UCSD-AML1 (cell line): Measurements from ENCODE around the gene PDE6C.

ENCODE experiments used
- DNase-seq: peaks from one replicate; lab custom pipeline; 2025; ENCODE audit not compliant: unreplicated experiment; lab: John Stamatoyannopoulos, UW

PDE6C gene

GRCh38 chr10:93612311-93612710, at the start of gene PDE6C:
PDE6C (plus strand) TSS chr10:93612537; CDS start chr10:93612726, 189 bp downstream.
- DNase-seq: no peak

GRCh38 chr10:93565446-93565845, 46.9 kb upstream of the PDE6C start:
- DNase-seq: peak; percentile 16

- DNase-seq: peak; percentile 23
Measured at GRCh38 chr10:93566435-93567276, 45.7 kb upstream of the PDE6C start, which contains the start of gene FFAR4. FFAR4 (plus strand) TSS chr10:93566665; CDS start chr10:93566721, 56 bp downstream.

GRCh38 chr10:93567277-93568104, 44.8 kb upstream of the PDE6C start:
- no peak for DNase-seq

- DNase-seq: no peak
Measured at GRCh38 chr10:93568105-93568390, 44.3 kb upstream of the PDE6C start.

GRCh38 chr10:93570383-93570782, 42.0 kb upstream of the PDE6C start:
- no peak for DNase-seq

GRCh38 chr10:93572606-93573005, 39.7 kb upstream of the PDE6C start:
- DNase-seq: no peak

GRCh38 chr10:93573051-93573909, 39.1 kb upstream of the PDE6C start:
- peak; percentile 65 for DNase-seq

GRCh38 chr10:93573924-93574323, 38.4 kb upstream of the PDE6C start:
- DNase-seq: no peak

- no peak for DNase-seq
Measured at GRCh38 chr10:93576888-93577287, 35.4 kb upstream of the PDE6C start.

GRCh38 chr10:93577565-93577964, 34.8 kb upstream of the PDE6C start:
- no peak for DNase-seq

- no peak for DNase-seq
Measured at GRCh38 chr10:93579089-93579488, 33.2 kb upstream of the PDE6C start.

- DNase-seq: no peak
Measured at GRCh38 chr10:93579985-93580711, 32.2 kb upstream of the PDE6C start.

- DNase-seq: no peak
Measured at GRCh38 chr10:93580828-93581227, 31.5 kb upstream of the PDE6C start.

GRCh38 chr10:93584445-93584844, 27.9 kb upstream of the PDE6C start:
- DNase-seq: no peak

- DNase-seq: no peak
Measured at GRCh38 chr10:93589648-93590562, 22.4 kb upstream of the PDE6C start.

- DNase-seq: no peak
Measured at GRCh38 chr10:93590638-93591037, 21.7 kb upstream of the PDE6C start.

- DNase-seq: no peak
Measured at GRCh38 chr10:93591065-93591808, 21.1 kb upstream of the PDE6C start.

GRCh38 chr10:93593254-93593653, 19.1 kb upstream of the PDE6C start:
- DNase-seq: no peak
